Measurements from ENCODE around the gene TNFRSF12A. TPM values are rescaled to one million over a fixed set of nuclear protein-coding genes. Genes with fewer than 3 reads are reported as not detected.
A peak's percentile ranks its signal among the peaks of the same experiment; 100 is the strongest.

Gene TNFRSF12A
- total and polyA plus RNA-seq, 5 experiments from 2014 or later, result 0.33 to 0.57 TPM; not detected in 3

DNA sequence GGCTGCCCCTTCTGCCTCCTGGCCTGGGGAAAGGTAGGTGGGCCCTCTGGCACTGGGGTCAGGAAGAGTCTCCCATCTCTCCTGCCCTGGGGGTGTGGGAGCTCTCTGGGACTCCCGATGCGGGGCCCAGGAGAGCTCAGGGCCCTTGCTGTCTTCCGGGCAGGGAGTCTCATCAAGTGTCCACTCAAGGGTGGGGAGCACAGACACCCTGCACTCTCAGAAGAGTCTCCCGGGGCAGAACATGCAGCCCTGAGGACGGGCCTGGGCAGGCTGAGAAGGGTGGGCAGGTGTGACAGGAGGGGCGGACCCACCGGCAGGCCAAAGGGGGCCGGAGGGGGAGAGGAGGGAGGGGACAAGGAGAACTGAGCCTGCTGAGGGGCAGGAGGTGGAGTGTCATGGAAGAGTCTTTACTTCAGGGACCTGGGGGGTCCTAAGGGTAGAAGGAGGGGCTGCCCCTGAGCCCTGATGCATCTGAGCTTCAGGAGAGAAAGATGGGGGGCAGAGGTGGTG is 31.5 kb upstream of the TNFRSF12A start:
- peaks cover 0 to 4% (median 2%) of the 10 kb centered on the region in 4 donors for H3K4me1 Mint-ChIP-seq
- no peak overlapping the region for H3K4me3 Mint-ChIP-seq
- POLR2A ChIA-PET, result interaction anchor here (2.3 kb wide), 1 partner anchor 7 kb away, joined by 6 read pairs; no protein-coding TSS in a partner anchor
- peak overlapping the region in 1 of 10 donors; percentile 18 for H3K27ac Mint-ChIP-seq
- DNase-seq (no peak), ATAC-seq (no peak)
- H3K9me3 Mint-ChIP-seq, result no peaks in the 10 kb centered on the region
- no peaks in the 10 kb centered on the region for H3K36me3 Mint-ChIP-seq
- H3K27me3 Mint-ChIP-seq, result no peaks in the 10 kb centered on the region

DNA sequence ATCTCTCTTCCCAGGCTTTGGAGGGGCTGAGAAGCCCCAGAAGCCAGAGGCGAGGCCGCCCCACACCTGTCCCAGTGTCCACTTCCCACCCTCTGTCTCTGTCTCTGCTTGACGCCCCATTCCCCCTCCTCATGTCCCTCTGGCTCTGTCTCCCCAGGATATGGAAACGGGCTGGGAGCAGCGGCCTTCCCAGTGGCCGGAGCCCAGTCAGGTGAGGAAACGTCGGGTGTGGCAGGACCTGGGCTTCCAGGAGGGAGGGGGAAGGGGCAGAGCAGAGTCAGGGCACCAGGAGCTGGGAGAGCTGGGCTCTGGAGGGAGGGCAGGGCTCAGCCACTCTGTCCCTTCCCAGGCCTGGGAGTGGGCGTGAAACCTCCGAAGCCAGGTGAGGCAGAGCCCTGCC is 29.3 kb upstream of the TNFRSF12A start:
- H3K27ac Mint-ChIP-seq, result no peak overlapping the region
- DNase-seq (no peak), ATAC-seq (no peak)
- no peaks in the 10 kb centered on the region for H3K36me3 Mint-ChIP-seq
- no peaks in the 10 kb centered on the region for H3K4me1 Mint-ChIP-seq
- no peaks in the 10 kb centered on the region for H3K9me3 Mint-ChIP-seq
- H3K4me3 Mint-ChIP-seq, result no peak overlapping the region
- H3K27me3 Mint-ChIP-seq, result no peaks in the 10 kb centered on the region
- POLR2A ChIA-PET, result interaction anchor here (2.3 kb wide), 1 partner anchor 10 kb away, joined by 6 read pairs; no protein-coding TSS in a partner anchor

- no peak overlapping the region for H3K4me3 Mint-ChIP-seq
- no peaks in the 10 kb centered on the region for H3K36me3 Mint-ChIP-seq
- ATAC-seq (no peak), DNase-seq (no peak)
- POLR2A ChIA-PET, result interaction anchor here (0.8 to 0.9 kb wide), 2 partner anchors 11 to 36 kb away, joined by 4 read pairs; no protein-coding TSS in a partner anchor
- no peaks in the 10 kb centered on the region for H3K27me3 Mint-ChIP-seq
- no peaks in the 10 kb centered on the region for H3K4me1 Mint-ChIP-seq
- H3K27ac Mint-ChIP-seq, result no peak overlapping the region
- H3K9me3 Mint-ChIP-seq, result no peaks in the 10 kb centered on the region
Observed at GRCh38 chr16:2991566-2992261, 28.5 kb upstream of the TNFRSF12A start.

DNA sequence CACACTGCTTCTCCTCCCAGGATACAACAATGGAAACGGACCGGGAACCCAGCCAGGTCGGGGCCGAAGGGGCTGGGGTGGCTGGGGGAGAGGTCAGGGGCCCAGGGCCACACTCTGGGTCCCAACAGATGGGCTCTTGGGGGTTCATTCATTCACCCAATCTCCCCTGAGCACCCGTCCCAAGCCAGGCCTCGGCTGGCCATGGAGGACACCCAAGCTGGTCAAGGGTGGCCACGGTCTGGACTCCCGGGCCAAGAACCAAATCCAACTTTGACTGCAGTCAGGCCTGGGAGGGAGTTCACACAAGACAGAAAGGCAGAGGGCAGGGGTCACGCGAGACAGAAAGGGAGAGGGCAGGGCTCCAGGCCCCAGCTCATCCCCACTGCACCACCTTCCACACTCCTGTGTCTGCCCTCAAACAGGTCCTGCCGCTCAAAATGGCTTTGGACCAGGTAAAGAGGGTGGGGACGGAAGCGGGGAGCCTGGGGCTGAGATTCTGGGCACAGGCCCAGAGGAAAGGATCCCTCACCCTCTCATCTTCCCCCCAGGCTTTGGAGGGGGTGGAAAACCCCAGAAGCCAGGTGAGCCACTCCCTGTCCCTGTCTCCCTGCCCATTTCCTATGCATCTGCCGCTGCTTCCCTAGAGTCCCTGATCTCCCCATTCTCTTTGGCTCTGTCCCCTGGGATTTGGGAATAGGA is 27.6 kb upstream of the TNFRSF12A start:
- H3K4me3 Mint-ChIP-seq, result no peak overlapping the region
- no peaks in the 10 kb centered on the region for H3K9me3 Mint-ChIP-seq
- DNase-seq (no peak), ATAC-seq (no peak)
- peak overlapping the region in 1 of 10 donors; percentile 43 for H3K27ac Mint-ChIP-seq
- H3K36me3 Mint-ChIP-seq, result no peaks in the 10 kb centered on the region
- H3K27me3 Mint-ChIP-seq, result no peaks in the 10 kb centered on the region
- POLR2A ChIA-PET, result interaction anchor here (0.9 kb wide), 1 partner anchor 12 kb away, joined by 4 read pairs; no protein-coding TSS in a partner anchor
- H3K4me1 Mint-ChIP-seq, result no peaks in the 10 kb centered on the region

DNA sequence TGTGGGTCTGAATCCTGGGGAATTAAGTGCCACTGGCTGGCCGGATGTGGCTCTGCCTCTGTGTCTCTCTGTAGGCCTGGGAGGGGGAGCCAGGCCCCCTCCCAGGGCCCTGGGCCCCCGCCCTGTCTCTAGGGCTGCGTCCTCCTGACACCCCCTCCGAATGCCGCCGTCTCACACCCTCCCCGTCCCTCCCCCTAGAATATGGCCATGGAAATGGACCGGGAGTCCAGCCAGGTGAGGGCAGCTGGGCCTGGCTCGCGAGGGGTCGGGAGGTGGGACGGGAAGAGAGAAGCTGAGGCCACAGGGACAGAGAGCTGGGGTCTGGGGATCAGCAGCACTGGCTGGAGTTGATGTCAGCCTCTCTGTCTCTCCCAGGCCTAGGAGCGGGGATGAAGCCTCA is 23.9 kb upstream of the TNFRSF12A start:
- POLR2A ChIA-PET, result no interaction called here
- Mint-ChIP-seq H3K9me3 (no peaks in the 10 kb centered on the region), H3K4me1 (peaks cover 0 to 1% (median 0%) of the 10 kb centered on the region in 4 donors), H3K36me3 (no peaks in the 10 kb centered on the region), H3K27ac (no peak overlapping the region), H3K4me3 (no peak overlapping the region), H3K27me3 (peaks cover 0 to 17% (median 0%) of the 10 kb centered on the region in 5 donors)
- ATAC-seq, result no peak
- no peak for DNase-seq

- Mint-ChIP-seq H3K9me3 (no peaks in the 10 kb centered on the region), H3K36me3 (no peaks in the 10 kb centered on the region), H3K4me3 (no peak overlapping the region), H3K4me1 (peaks cover 1 to 5% (median 4%) of the 10 kb centered on the region in 4 donors), H3K27me3 (peaks cover 0 to 17% (median 0%) of the 10 kb centered on the region in 5 donors), H3K27ac (peak overlapping the region in 1 of 10 donors; percentile 61)
- POLR2A ChIA-PET, result interaction anchor here (1.1 kb wide), 1 partner anchor 20 kb away, joined by 3 read pairs; the partner anchor contains the start of gene PKMYT1
- DNase-seq (no peak), ATAC-seq (no peak)
Observed at GRCh38 chr16:2999929-3000328, 20.2 kb upstream of the TNFRSF12A start.

DNA sequence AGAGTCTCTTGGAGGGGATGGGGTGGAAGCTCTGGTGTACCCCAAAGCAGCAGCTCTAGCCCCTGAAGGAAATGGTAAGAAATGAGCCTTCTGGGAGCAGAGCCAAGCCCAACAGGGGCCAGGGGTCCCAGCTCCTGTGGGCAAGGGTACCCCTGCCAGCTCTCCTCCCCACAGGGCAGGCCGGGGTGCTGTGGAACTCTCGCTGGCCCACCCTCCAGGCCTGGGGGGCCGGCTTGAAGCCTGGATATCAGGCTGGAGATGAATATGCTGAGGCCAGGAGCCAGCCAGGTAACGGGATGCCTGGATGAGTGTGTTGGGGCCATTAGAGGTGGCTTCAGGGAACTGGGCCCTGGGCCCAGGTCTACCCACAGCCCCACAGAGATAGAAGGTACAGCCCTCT is 19.6 kb upstream of the TNFRSF12A start:
- peaks cover 0 to 17% (median 0%) of the 10 kb centered on the region in 5 donors for H3K27me3 Mint-ChIP-seq
- no peak overlapping the region for H3K27ac Mint-ChIP-seq
- H3K36me3 Mint-ChIP-seq, result no peaks in the 10 kb centered on the region
- H3K9me3 Mint-ChIP-seq, result no peaks in the 10 kb centered on the region
- DNase-seq, result no peak
- no peak for ATAC-seq
- H3K4me3 Mint-ChIP-seq, result no peak overlapping the region
- POLR2A ChIA-PET, result interaction anchor here (0.6 to 1.1 kb wide), 2 partner anchors 10 to 20 kb away, joined by 3 to 4 read pairs; partner anchors contain the start of gene PKMYT1
- peaks cover 1 to 7% (median 5%) of the 10 kb centered on the region in 4 donors for H3K4me1 Mint-ChIP-seq

DNA sequence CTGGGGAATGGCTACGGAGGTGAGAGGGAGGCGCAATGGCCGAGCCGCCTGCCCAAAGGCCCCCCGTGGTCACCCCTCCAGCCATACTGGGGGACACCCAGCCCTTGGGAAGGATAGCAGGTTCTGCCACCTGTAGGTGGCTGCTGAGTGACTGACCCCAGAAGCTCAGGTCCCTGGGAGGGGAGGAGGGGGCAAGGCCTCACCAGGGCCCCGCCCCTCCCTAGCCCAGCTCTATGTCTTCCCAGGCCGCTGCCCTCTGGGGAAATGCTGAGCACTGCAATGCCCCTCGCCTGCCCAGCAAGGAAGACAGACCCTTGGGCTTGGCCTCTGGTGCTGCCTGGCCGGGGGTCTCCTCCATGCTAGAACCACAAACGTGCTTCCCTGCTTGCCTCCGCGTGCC is 18.9 kb upstream of the TNFRSF12A start:
- no peaks in the 10 kb centered on the region for H3K36me3 Mint-ChIP-seq
- DNase-seq, result no peak

DNA sequence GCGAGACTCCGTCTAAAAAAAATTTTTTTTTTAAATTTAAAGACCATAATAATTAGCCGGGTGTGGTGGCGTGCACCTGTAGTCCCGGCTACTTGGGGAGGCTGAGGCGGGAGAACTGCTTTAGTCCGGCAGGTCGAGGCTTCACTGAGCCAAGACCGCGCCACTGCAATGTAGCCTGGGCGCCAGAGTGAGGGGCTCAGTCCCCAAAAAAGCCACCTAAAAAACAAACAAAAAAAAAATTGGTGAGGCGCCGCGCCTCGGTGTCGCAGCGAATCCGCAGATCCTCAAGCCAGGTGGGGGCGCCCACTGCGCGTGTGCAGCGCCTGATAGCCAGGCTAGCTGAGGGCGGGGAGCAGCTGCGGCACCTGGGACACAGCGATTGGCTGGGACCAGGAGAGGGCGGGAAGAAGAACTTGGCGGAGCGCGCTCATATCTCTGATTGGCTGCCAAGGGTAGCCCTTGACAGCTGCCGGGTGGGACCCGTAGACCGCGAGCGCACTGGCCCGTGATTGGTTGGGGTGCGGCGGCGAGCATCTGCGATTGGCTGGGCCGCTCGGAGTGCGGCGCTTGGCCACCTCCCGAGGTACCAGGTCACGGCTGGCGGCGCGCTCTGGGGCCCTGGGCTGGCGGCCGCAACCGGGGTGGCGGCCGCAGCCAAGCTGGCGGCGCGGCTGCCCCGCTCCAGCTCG is 16.4 kb upstream of the TNFRSF12A start:
- Mint-ChIP-seq H3K9me3 (no peaks in the 10 kb centered on the region), H3K27me3 (peaks cover 0 to 17% (median 1%) of the 10 kb centered on the region in 5 donors), H3K4me1 (peaks cover 16 to 31% (median 28%) of the 10 kb centered on the region in 4 donors), H3K27ac (peak overlapping the region in 2 of 10 donors; percentile 34 to 88), H3K36me3 (no peaks in the 10 kb centered on the region), H3K4me3 (peak overlapping the region; percentile 68 to 88 (median 80))
- peak; percentile 98 to 99 for ATAC-seq
- POLR2A ChIA-PET, result interaction anchor here (0.8 to 10.1 kb wide), 5 partner anchors 10 to 279 kb away, joined by 3 to 170 read pairs (median 4); partner anchors contain the start of genes CLDN6, HCFC1R1, PKMYT1 and THOC6
- DNase-seq, result peak; percentile 85 to 98 (median 96)

More for the DNA sequence above, 18.9 kb upstream of the TNFRSF12A start:
- Mint-ChIP-seq H3K4me3 (no peak overlapping the region), H3K4me1 (peaks cover 1 to 9% (median 5%) of the 10 kb centered on the region in 4 donors), H3K27ac (no peak overlapping the region), H3K27me3 (peaks cover 0 to 17% (median 1%) of the 10 kb centered on the region in 5 donors), H3K9me3 (no peaks in the 10 kb centered on the region)
- POLR2A ChIA-PET, result interaction anchor here (1.3 kb wide), 1 partner anchor 128 kb away, joined by 3 read pairs; no protein-coding TSS in a partner anchor
- ATAC-seq, result no peak

DNA sequence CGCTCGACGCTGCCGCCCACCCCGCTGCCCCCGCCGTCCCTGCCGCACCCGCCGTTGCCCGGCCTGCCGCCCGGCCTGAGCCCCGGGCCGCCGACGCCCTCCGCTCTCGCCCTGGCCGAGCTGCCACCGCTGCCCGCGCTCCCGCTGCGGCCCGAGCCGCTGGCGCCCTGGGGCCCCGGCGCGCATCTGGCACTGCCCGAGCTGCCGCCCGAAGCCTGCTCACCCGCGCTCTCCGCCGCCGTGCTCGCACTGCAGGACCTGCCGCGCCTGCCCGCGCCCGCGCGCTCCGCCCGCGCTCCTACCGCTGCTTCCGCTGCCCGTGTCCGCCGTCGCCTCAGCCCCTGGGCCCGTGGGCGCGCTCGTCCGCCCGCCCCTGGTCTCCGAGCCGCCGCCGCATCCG is 15.8 kb upstream of the TNFRSF12A start:
- Mint-ChIP-seq H3K27me3 (peaks cover 0 to 17% (median 1%) of the 10 kb centered on the region in 5 donors), H3K27ac (no peak overlapping the region), H3K4me1 (peaks cover 17 to 35% (median 30%) of the 10 kb centered on the region in 4 donors), H3K36me3 (no peaks in the 10 kb centered on the region), H3K4me3 (peak overlapping the region in 1 of 10 donors; percentile 74), H3K9me3 (no peaks in the 10 kb centered on the region)
- ATAC-seq (peak in 1 of 2 donors; percentile 14), DNase-seq (no peak)
- POLR2A ChIA-PET, result interaction anchor here (0.8 to 10.1 kb wide), 5 partner anchors 10 to 279 kb away, joined by 3 to 170 read pairs (median 4); partner anchors contain the start of genes CLDN6, HCFC1R1, PKMYT1 and THOC6

DNA sequence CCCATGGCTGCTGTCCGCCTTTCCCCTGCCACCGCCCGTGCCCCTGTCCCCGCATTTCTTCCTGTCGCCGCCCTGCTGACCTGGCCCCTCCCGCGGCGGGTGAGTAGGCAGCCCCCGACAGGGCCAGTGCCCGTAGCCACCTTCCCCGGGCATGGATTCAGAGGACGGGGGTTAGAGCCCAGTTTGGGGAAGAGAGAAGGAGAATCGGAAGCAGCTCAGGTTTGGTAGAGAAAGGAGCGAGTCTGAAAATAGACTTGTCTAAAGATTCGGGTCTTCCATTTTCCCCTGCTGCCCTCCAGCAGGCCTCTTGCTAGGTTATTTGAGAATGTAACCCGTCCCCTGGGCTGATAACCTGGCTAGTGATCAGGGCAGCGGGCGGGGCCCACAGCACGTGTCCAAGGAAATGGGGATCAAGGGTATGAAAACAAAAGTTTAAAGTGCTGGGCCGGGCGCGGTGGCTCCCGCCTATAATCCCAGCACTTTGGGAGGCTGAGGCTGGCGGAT is 15.3 kb upstream of the TNFRSF12A start:
- POLR2A ChIA-PET, result interaction anchor here (0.6 to 10.1 kb wide), 3 partner anchors 20 to 767 kb away, joined by 3 to 170 read pairs (median 8); partner anchors contain the start of genes CLDN6, HCFC1R1, SLX4 and THOC6
- peaks cover 17 to 35% (median 30%) of the 10 kb centered on the region in 4 donors for H3K4me1 Mint-ChIP-seq
- no peak for ATAC-seq
- DNase-seq, result no peak
- peak overlapping the region; percentile 55 to 79 (median 68) for H3K4me3 Mint-ChIP-seq
- H3K27ac Mint-ChIP-seq, result peak overlapping the region in 1 of 10 donors; percentile 62
- H3K27me3 Mint-ChIP-seq, result peaks cover 0 to 13% (median 1%) of the 10 kb centered on the region in 5 donors
- H3K36me3 Mint-ChIP-seq, result no peaks in the 10 kb centered on the region
- no peaks in the 10 kb centered on the region for H3K9me3 Mint-ChIP-seq
